NB4 (cell line): Measurements from ENCODE around the gene ERCC6L.

Source experiments
- CTCF ChIP-seq: IDR thresholded peaks from one replicate; pipeline ENCODE4 v1.5.1; 2012; ENCODE audit warnings: low read depth, low read length
- POLR2A ChIP-seq: IDR thresholded peaks from 2 replicates; pipeline ENCODE4 v1.6.1; 2011; ENCODE audit warnings: mild to moderate bottlenecking; ENCODE audit not compliant: insufficient read length; ENCODE audit errors: extremely low read depth

- no peak for TF ChIP-seq CTCF
- no peak for TF ChIP-seq POLR2A
Observed at GRCh38 chrX:72268597-72269365, 30.0 kb upstream of the ERCC6L start.
